ENCODE results near the gene ACOXL.

Gene ACOXL

DNA sequence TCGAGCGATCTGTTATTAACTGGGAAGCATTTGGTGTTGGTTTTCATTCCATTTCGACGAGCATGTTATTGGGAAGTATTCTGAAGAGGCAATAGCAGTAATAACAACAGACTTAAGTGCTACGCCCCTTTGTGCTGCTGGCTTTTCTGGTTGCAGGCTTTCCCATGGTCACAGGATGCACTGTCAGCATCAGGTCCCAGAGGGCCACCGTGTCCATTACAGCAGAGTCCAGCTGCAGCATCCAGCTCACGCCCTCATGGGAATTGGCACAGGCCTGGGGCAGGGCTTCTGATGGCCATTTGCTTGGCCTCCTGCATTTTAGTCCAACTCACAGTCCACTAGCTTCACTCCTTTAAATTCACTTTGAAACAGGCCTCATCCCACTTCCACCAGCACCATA is 432.7 kb downstream of the ACOXL start:
- no peak for DNase-seq (ENCODE audit: low spot score)

DNA sequence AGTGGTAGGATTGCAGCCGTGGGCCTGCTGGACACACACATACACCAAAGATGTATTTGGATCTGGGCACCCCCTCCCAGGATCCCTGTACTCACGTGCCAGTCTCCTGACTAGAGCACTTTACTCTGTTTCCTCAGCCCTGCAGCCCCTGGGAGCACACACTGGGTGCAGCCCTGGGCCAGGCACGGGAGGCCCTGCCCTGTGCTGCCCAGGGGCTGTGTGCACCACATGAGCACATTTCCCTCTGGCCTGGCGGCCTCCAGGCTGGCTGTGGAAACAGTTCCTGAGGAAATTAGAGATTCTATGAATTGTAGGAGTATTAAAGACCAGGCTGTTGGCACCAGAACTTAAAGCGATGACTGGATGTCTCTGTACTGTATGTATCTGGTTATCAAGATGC is 433.7 kb downstream of the ACOXL start:
- no peak for DNase-seq (ENCODE audit: low spot score)

DNA sequence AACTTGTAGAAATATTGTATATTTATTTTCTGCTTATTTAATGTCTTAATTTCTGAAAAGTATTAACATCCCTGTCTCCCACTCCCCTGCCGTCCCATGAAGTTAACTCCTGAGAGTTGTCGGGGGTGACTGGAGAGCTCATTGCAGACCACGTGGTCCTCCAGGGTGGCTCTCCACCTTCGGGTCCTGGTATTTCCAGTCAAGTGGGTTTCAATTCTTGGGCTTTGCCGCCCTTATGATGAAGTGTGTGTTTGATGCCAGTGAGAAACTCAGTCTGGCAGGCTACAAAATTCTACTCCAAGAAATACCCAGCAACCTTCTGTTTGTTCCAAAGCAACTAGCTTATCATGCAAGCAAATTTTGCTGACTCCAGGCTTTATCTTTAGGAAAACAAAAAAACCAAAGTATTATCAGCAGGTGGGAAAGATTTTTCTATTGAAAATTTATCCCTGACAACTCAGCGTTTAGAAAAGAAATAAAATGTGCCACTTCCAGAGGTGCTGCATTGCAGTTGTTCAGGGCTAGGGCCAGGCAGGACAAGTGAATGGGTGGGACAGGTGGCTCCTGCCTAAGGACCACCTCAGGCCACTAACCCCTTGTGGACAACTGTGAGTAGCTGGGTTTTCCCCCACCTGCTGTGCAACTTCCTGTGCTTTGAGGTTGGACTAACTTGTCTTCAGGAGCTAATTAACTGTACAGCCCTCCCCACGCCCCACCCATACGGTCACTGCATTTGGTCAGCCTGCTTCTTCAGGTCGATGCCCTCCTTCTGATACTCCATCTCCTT is 434.9 kb downstream of the ACOXL start:
- no peak for DNase-seq (ENCODE audit: low spot score)

DNA sequence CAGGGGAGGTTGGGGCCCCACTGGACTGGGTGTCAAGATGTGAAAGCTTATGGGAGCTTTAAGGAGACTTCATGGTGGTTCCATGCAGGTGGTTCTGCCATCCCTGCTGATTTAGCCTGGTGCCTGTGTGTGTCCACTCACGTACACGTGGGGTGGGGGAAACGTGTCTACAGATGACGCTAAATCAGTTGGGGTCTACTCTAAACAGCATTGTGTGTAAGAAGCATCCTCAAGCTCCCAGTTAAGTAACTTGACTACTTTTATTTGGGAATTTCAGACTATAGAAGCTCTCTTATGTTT is 435.4 kb downstream of the ACOXL start:
- no peak for DNase-seq (ENCODE audit: low spot score)
